Measurements from ENCODE around the gene EDN3. TPM values are rescaled to one million over a fixed set of nuclear protein-coding genes. Genes with fewer than 3 reads are reported as not detected.
"Not testable (repeated sequence)": the region's sequence is repeated elsewhere in the genome, so short reads cannot be mapped to it uniquely, and the experiment has no call there.

Gene EDN3
- total RNA-seq, 6 experiments from 2014 or later, result not detected

GRCh38 chr20:59340201-59340885, 39.9 kb downstream of the EDN3 start:
- 65% methylated on average over 3 of the region's 12 CpGs for WGBS (ENCODE audit: insufficient coverage, low coverage, low lambda C conversion rate, missing lambda C conversion rate)
- Histone ChIP-seq H3K4me3 (no peak overlapping the region), H3K9me3 (no peaks in the 10 kb centered on the region), H3K27me3 (no peaks in the 10 kb centered on the region), H3K27ac (no peak overlapping the region), H3K4me1 (no peaks in the 10 kb centered on the region), H3K36me3 (no peaks in the 10 kb centered on the region)
- intact Hi-C loops (cut with DNase I), result no loop called here
- TF ChIP-seq CTCF (IDR thresholded peaks at IDR 0.05), result no peak
- TF ChIP-seq POLR2A (IDR thresholded peaks at IDR 0.05), result no peak
- ATAC-seq, result no peak
- no peak for DNase-seq

GRCh38 chr20:59341285-59342022, 41.0 kb downstream of the EDN3 start:
- H3K36me3 ChIP-seq; intact Hi-C loops (cut with DNase I); ATAC-seq; H3K27me3 ChIP-seq; H3K27ac ChIP-seq; H3K9me3 ChIP-seq; H3K4me3 ChIP-seq; H3K4me1 ChIP-seq; DNase-seq: not testable (repeated sequence)
- 63% methylated on average over 4 of the region's 4 CpGs for WGBS (ENCODE audit: insufficient coverage, low coverage, low lambda C conversion rate, missing lambda C conversion rate)

- no peaks in the 10 kb centered on the region for H3K36me3 ChIP-seq
- no peak overlapping the region for H3K27ac ChIP-seq
- H3K9me3 ChIP-seq, result no peaks in the 10 kb centered on the region
- no peak overlapping the region for H3K4me3 ChIP-seq
- ATAC-seq (no peak), DNase-seq (no peak)
- TF ChIP-seq CTCF (IDR thresholded peaks at IDR 0.05) (no peak), POLR2A (IDR thresholded peaks at IDR 0.05) (no peak)
- 78% methylated on average over 10 of the region's 28 CpGs for WGBS (ENCODE audit: insufficient coverage, low coverage, low lambda C conversion rate, missing lambda C conversion rate)
- no peaks in the 10 kb centered on the region for H3K4me1 ChIP-seq
- intact Hi-C loops (cut with DNase I), result no loop called here
- no peaks in the 10 kb centered on the region for H3K27me3 ChIP-seq
Measured at GRCh38 chr20:59342023-59342957, 41.9 kb downstream of the EDN3 start.

GRCh38 chr20:59346061-59346460, 45.6 kb downstream of the EDN3 start:
- WGBS (ENCODE audit: insufficient coverage, low coverage, low lambda C conversion rate, missing lambda C conversion rate), result 67% methylated on average over 2 of the region's 2 CpGs
- Histone ChIP-seq H3K4me1 (no peaks in the 10 kb centered on the region), H3K36me3 (no peaks in the 10 kb centered on the region), H3K4me3 (no peak overlapping the region), H3K9me3 (no peaks in the 10 kb centered on the region), H3K27me3 (no peaks in the 10 kb centered on the region), H3K27ac (no peak overlapping the region)
- TF ChIP-seq CTCF (IDR thresholded peaks at IDR 0.05) (no peak), POLR2A (IDR thresholded peaks at IDR 0.05) (no peak)
- ATAC-seq (no peak), DNase-seq (no peak)
- intact Hi-C loops (cut with DNase I), result no loop called here
